OCI-LY7 (cell line): ENCODE results near the gene LRRC37A. TPM values are rescaled to one million over a fixed set of nuclear protein-coding genes. Genes with fewer than 3 reads are reported as not detected.
A peak's percentile ranks its signal among the peaks of the same experiment; 100 is the strongest.
"Not testable (repeated sequence)": the region's sequence is repeated elsewhere in the genome, so short reads cannot be mapped to it uniquely, and the experiment has no call there.

ENCODE experiments used
- BruUV-seq: library from RNA; stranded (reverse); fragments of 400-500 nt; replicated peaks from 2 replicates; lab custom pipeline; 2021; lab: Mats Ljungman, UMichigan
- CTCF ChIA-PET: fragments of 300-600 bp; sonication (Branson Sonifier 250); formaldehyde crosslinking; loops from one replicate; lab custom pipeline; 2022; ENCODE audit warnings: antibody characterized with exemption; ENCODE audit not compliant: unreplicated experiment; lab: Charles Lee
- POLR2A ChIA-PET: fragments of 300-600 bp; sonication (Branson Sonifier 250); formaldehyde crosslinking; loops from one replicate; lab custom pipeline; 2022; ENCODE audit warnings: antibody characterized with exemption; lab: Charles Lee
- DNase-seq: peaks from one replicate; pipeline ENCODE4 v3.0.0-alpha.2; 2015; ENCODE audit warnings: low spot score
- H2AFZ ChIP-seq: fragments of 200-600 bp; sonication (generic), shearing (Covaris generic); 2 replicates; pipeline ENCODE4 v1.6.1; 2014; ENCODE audit warnings: mild to moderate bottlenecking, antibody characterized with exemption, low read length, moderate library complexity
- H3K27ac ChIP-seq: fragments of 200-600 bp; sonication (generic); 2 replicates; pipeline ENCODE4 v1.5.1; 2014; ENCODE audit warnings: mixed run types, low read depth, mild to moderate bottlenecking, moderate library complexity, low read length, inconsistent platforms; ENCODE audit not compliant: poor library complexity, severe bottlenecking
- H3K36me3 ChIP-seq: fragments of 200-600 bp; sonication (generic); 2 replicates; pipeline ENCODE4 v1.6.1; 2014; ENCODE audit warnings: mild to moderate bottlenecking, antibody characterized with exemption, low read length, moderate library complexity, mixed read lengths; ENCODE audit not compliant: insufficient read depth
- H3K4me1 ChIP-seq: fragments of 200-600 bp; sonication (generic); 2 replicates; pipeline ENCODE4 v1.5.1; 2014; ENCODE audit warnings: mild to moderate bottlenecking, low read length; ENCODE audit not compliant: insufficient read depth, poor library complexity, severe bottlenecking
- H3K4me2 ChIP-seq: fragments of 200-600 bp; sonication (generic); 2 replicates; pipeline ENCODE4 v1.6.1; 2014; ENCODE audit warnings: mild to moderate bottlenecking, low read length
- H3K4me3 ChIP-seq: fragments of 200-600 bp; sonication (generic); 2 replicates; pipeline ENCODE4 v1.5.1; 2014; ENCODE audit warnings: mild to moderate bottlenecking, low read depth, low read length; ENCODE audit not compliant: poor library complexity, severe bottlenecking
- H3K79me2 ChIP-seq: fragments of 200-600 bp; sonication (generic); 2 replicates; pipeline ENCODE4 v1.6.1; 2016; ENCODE audit warnings: low read depth, mild to moderate bottlenecking, low read length, moderate library complexity, mixed read lengths; ENCODE audit not compliant: insufficient read depth
- H3K9me2 ChIP-seq: fragments of 200-600 bp; sonication (generic); 2 replicates; pipeline ENCODE4 v1.6.1; 2016; ENCODE audit warnings: mild to moderate bottlenecking, low read length, mixed read lengths; ENCODE audit not compliant: insufficient read depth
- H3K9me3 ChIP-seq: fragments of 200-600 bp; sonication (generic); 2 replicates; pipeline ENCODE4 v1.6.1; 2014; ENCODE audit warnings: mild to moderate bottlenecking, mixed run types, low read length, mixed read lengths
- H4K20me1 ChIP-seq: fragments of 200-600 bp; sonication (generic); 2 replicates; pipeline ENCODE4 v1.6.1; 2014; ENCODE audit warnings: mild to moderate bottlenecking, antibody characterized with exemption, low read length, moderate library complexity, mixed read lengths; ENCODE audit not compliant: insufficient read depth
- CTCF ChIP-seq: fragments of 200-600 bp; sonication (generic); conservative IDR thresholded peaks from 2 replicates; pipeline ENCODE4 v1.5.1; 2014; ENCODE audit warnings: mild to moderate bottlenecking, antibody characterized with exemption, low read length, moderate library complexity, mixed read lengths
- intact Hi-C: fragments of 100-400 bp; cut with micrococcal nuclease; formaldehyde crosslinking; loops from one replicate; pipeline ENCODE4 v1.10.0; 2022; ENCODE audit not compliant: unreplicated experiment
- total RNA-seq, 2 experiments: library from RNA; depleted of rRNA in 1 of 2; stranded (reverse); fragments of >200 nt in 1 of 2; shearing (Covaris generic) in 1 of 2; gene quantifications; 2 replicates each; pipeline ENCODE4 v1.2.3, GENCODE V29; 2014 to 2022

LRRC37A gene
- total RNA-seq, 2 experiments from 2014 or later, result 5.1 to 5.2 TPM

- H3K9me3 ChIP-seq, POLR2A ChIA-PET, intact Hi-C loops, H3K36me3 ChIP-seq, H3K79me2 ChIP-seq, H3K27ac ChIP-seq, H4K20me1 ChIP-seq, BruUV-seq, CTCF ChIA-PET, H3K4me3 ChIP-seq, H3K9me2 ChIP-seq: not testable (repeated sequence)
- Histone ChIP-seq H3K4me1 (peaks cover 39% of the 10 kb centered on the region), H2AFZ (peak overlapping the region; percentile 38; the same call in 1 of the 2 replicates), H3K4me2 (0 out of 2 replicates have a peak overlapping the region, but pooled peaks have one; percentile 6)
- peak; percentile 93 for DNase-seq
- peak; percentile 87 for TF ChIP-seq CTCF
These were observed 8.1 kb upstream of the LRRC37A start for GRCh38 chr17:46286764-46287221.

GRCh38 chr17:46287587-46287986, 7.3 kb upstream of the LRRC37A start:
- CTCF ChIA-PET, H3K9me3 ChIP-seq, H4K20me1 ChIP-seq, H3K4me3 ChIP-seq, H3K79me2 ChIP-seq, H3K4me2 ChIP-seq, H3K36me3 ChIP-seq, H2AFZ ChIP-seq, intact Hi-C loops, BruUV-seq, H3K9me2 ChIP-seq, H3K27ac ChIP-seq, DNase-seq: not testable (repeated sequence)
- H3K4me1 ChIP-seq, result peaks cover 40% of the 10 kb centered on the region
- POLR2A ChIA-PET, result interaction anchor here (0.7 kb wide), 1 partner anchor 84 kb away, joined by 3 read pairs; no protein-coding TSS in a partner anchor

- Histone ChIP-seq H3K27ac (peak overlapping the region; percentile 99), H3K4me2 (peak overlapping the region; percentile 96), H3K4me3 (peak overlapping the region; percentile 58), H3K4me1 (peaks cover 40% of the 10 kb centered on the region), H2AFZ (peak overlapping the region; percentile 80)
- H3K79me2 ChIP-seq, H3K9me3 ChIP-seq, H3K9me2 ChIP-seq, POLR2A ChIA-PET, intact Hi-C loops, H3K36me3 ChIP-seq, H4K20me1 ChIP-seq, CTCF ChIA-PET: not testable (repeated sequence)
- DNase-seq, result peak; percentile 88
- BruUV-seq, result TSS peak; percentile 37
These were observed 3.9 kb upstream of the LRRC37A start for GRCh38 chr17:46290906-46291546.

- H3K9me2 ChIP-seq, H3K79me2 ChIP-seq, H3K36me3 ChIP-seq, H3K9me3 ChIP-seq, BruUV-seq, POLR2A ChIA-PET, H4K20me1 ChIP-seq, CTCF ChIA-PET, intact Hi-C loops, DNase-seq: not testable (repeated sequence)
- peak overlapping the region; percentile 99 for H3K27ac ChIP-seq
- peak overlapping the region; percentile 96 for H3K4me2 ChIP-seq
- peaks cover 35% of the 10 kb centered on the region for H3K4me1 ChIP-seq
- H3K4me3 ChIP-seq, result peak overlapping the region; percentile 58
- peak overlapping the region; percentile 80; the same call in 1 of the 2 replicates for H2AFZ ChIP-seq
These were observed 3.3 kb upstream of the LRRC37A start for GRCh38 chr17:46291618-46292017.

- H3K4me1 ChIP-seq, H2AFZ ChIP-seq, POLR2A ChIA-PET, BruUV-seq, CTCF ChIA-PET, H3K4me3 ChIP-seq, H3K4me2 ChIP-seq, intact Hi-C loops, H3K27ac ChIP-seq, H3K9me3 ChIP-seq, H4K20me1 ChIP-seq, DNase-seq, H3K36me3 ChIP-seq, H3K9me2 ChIP-seq, H3K79me2 ChIP-seq: not testable (repeated sequence)
These were observed 46.3 kb downstream of the LRRC37A start for GRCh38 chr17:46341220-46341619.

GRCh38 chr17:46342131-46342530, 47.2 kb downstream of the LRRC37A start:
- BruUV-seq, H3K4me2 ChIP-seq, H3K36me3 ChIP-seq, H3K4me3 ChIP-seq, H3K9me3 ChIP-seq, H3K9me2 ChIP-seq, CTCF ChIA-PET, intact Hi-C loops, H2AFZ ChIP-seq, H3K4me1 ChIP-seq, POLR2A ChIA-PET, DNase-seq, H3K27ac ChIP-seq, H4K20me1 ChIP-seq, H3K79me2 ChIP-seq: not testable (repeated sequence)
